NCI-H1694 (cell line): Measurements from ENCODE around the gene LAMA5.

Experiments used
- DNase-seq: peaks from one replicate; lab custom pipeline; 2025; lab: John Stamatoyannopoulos, UW

Gene LAMA5

DNA sequence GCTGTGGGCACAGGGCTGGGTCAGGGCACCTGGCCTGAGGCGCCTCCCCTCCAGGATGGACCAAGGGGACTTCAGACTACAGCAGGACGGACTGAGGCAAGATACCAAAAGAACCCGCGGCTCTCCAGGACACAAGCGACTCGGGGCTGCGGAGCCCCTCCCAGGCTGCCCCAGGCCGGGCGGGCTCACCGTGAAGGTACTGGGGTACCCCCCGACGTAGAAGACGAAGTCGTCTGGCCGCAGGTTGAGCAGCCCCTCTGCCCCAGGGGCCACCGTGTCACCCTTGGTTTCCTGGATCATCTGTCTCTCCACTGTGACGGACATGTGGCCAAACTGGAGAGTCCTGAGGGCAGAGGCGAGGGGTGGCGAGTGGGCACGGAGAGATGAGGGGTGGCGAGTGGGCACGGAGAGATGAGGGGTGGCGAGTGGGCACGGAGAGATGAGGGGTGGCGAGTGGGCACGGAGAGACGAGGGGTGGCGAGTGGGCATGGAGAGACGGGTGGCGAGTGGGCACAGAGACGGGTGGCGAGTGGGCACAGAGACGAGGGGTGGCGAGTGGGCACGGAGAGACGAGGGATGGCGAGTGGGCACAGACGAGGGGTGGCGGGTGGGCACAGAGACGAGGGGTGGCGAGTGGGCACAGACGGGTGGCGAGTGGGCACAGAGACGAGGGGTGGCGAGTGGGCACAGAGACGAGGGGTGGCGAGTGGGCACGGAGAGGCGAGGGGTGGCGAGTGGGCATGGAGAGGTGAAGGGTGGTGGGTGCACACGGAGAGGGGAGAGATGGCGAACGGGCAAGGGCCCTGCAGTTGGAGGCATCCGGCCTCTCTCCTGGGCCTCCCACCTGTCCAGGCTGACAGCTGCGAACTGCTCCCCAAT is 53.4 kb downstream of the LAMA5 start:
- no peak for DNase-seq

- DNase-seq: no peak
Observed at GRCh38 chr20:62313021-62313420, 54.1 kb downstream of the LAMA5 start.

GRCh38 chr20:62312662-62312977 is 54.5 kb downstream of the LAMA5 start:
- DNase-seq: no peak

- no peak for DNase-seq
Observed at GRCh38 chr20:62311832-62312661, 55.1 kb downstream of the LAMA5 start.

DNA sequence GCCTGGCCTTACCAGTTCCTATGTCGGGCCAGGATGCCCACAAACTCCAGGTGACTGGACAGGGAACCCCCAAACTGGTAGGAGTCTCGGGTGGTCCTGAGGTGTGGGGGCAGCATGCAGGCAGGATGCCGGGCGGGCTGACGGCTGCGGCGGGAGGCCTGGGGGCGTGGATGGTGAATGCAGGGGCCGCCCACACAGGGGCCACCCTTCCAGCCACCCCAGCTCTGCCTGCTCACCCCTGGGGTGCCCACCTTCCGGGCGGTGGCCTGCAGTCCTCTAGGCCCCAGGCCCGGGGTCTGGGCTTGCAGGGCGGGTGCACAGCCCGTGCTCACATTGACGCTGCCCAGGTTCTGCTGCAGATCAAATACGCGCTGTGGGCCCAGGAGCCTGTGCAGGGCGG is 56.0 kb downstream of the LAMA5 start:
- DNase-seq: no peak

DNA sequence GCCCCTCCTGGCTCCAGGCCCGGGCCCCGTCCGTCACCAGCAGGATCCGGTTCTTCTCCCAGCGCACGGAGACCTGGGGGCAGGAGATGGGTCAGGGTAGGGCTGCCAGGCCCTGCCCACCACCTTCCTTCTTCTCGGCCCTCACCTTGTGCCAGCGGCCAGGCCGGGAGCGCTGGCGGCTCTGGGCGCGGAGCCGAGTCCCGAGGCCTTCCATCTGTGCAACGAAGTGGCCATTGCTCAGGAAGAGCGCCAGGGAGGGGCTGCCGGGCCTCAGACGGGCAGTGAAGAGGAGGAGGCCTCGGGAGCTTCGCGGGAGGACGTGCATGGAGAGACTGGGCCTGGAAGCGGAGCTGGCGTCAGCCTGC is 56.4 kb downstream of the LAMA5 start:
- no peak for DNase-seq

- no peak for DNase-seq
Observed at GRCh38 chr20:62309947-62310756, 57.0 kb downstream of the LAMA5 start.

GRCh38 chr20:62309198-62309944 is 57.7 kb downstream of the LAMA5 start:
- no peak for DNase-seq

DNA sequence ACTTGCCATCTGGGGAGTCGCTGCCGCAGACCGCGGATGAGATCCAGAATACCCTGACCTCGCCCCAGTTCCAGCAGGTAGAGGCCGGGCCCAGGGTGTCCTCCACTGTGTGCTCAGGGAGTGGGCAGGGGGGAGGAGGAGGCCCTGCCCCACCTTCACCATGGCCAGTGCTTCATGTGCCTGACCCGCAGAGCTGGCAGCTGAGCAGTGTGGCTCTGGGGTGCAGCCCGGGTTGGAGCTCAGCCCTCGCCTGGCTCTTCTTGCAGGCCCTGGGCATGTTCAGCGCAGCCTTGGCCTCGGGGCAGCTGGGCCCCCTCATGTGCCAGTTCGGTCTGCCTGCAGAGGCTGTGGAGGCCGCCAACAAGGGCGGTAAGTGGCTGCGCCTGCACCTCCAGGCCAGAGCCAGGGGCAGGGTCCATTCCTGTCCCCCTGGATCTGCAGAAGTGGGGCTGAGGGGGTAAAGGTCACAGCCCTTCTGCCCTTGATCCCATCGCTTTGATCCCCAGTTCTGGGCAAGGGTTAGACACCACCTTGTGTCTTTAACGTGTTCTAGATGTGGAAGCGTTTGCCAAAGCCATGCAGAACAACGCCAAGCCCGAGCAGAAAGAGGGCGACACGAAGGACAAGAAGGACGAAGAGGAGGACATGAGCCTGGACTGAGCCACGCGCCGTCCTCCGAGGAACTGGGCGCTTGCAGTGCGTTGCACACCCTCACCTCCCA is 58.9 kb downstream of the LAMA5 start:
- no peak for DNase-seq

GRCh38 chr20:62307226-62308101 is 59.6 kb downstream of the LAMA5 start:
- no peak for DNase-seq

DNA sequence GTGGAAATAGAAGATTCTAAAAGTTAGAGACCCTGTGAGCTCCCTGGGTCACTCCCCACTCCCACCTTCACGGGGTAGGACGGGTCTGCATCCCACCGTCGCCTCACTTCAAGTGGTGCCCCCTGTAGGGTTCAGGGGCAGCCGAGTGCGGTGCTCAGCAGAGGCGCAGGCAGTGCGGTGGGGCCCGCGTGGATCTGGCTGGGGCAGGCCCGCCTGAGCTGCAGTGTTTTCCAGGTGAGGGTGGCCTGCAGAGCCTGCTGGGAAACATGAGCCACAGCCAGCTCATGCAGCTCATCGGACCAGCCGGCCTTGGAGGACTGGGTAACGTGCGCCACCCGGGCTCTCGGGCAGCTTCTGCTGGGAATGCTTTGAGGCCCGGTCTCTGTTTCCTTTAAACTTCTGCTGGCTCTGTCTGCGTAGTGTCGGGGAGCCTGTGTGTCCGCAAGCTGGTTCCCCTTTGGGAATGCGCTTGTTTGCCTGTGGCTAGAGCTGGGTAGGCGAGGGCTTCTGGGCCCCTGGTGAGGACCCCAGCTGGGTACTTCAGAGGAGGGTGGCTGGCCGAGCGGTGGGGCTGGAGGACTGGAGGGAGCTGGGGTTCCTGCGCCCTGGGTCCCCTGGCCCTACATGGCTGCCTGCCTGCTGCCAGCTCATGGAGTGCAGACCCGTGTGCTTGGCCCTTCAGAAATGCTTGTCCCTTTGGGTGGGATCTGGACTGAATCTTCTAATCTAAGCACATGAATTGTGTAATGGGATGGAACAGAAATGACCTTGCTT is 60.5 kb downstream of the LAMA5 start:
- DNase-seq: no peak

- DNase-seq: no peak
Observed at GRCh38 chr20:62305765-62306413, 61.2 kb downstream of the LAMA5 start.

DNA sequence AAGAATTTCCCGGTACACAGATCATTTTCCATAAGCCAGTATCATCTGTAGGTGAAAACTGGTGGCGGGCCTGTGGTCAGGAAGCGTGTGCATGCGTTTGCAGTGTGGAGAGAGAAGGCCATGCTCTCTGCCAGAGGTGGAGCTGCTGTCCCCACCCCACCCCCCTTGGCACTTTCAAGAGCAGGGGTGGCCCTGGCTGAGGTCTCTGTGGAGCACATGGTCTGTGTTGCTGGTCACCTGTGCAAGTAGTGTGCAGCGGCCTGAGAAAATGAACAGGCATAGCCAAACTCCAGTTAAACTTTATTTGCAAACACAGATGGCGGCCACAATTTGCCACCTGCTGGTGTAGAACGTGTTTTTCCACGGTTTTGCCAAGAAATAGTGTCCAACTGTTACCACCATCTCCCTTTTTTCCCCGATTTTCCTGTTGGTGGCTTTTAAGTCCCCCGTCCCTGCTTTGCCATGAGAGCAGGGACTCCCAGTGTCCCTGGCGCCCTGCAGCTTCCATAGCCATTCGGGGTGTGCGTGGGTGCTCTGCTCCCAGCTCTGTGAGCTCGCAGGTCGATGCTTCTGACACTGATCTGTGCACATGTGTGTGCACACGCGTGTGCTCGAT is 61.9 kb downstream of the LAMA5 start:
- no peak for DNase-seq

GRCh38 chr20:62304331-62305148 is 62.6 kb downstream of the LAMA5 start:
- no peak for DNase-seq

DNA sequence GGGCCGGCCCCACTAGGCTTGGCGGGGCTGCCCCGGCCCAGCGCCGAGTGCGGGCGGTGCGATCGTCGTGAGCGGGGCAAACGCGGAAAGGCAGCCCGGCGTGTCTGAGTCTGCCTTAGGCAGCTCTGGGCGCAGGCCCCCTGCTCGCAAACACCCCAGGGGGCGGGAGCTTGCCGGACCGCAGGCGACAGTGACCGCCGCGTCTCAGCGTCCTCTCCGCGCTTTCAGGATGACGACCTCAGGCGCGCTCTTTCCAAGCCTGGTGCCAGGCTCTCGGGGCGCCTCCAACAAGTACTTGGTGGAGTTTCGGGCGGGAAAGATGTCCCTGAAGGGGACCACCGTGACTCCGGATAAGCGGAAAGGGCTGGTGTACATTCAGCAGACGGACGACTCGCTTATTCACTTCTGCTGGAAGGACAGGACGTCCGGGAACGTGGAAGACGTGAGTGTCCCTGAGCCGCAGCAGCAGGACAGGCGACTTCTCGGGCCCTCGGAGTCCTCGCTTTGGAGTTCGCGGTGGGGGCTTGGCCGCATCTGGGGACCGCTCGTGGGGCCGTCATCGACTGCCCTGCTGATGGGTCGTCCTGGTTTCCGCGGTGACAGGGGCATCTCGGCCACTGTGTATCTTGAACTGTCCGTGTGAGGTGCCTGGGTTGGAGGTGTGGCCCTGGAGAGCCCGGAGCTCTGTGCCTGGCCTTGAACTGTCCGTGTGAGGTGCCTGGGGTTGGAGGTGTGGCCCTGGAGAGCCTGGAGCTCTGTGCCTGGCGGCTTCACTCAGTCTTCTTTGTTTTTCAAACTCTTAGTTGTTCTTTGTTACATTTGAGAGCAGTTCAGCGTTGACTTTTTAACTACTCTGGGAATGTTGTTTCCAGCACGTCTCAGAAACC is 63.5 kb downstream of the LAMA5 start:
- DNase-seq: no peak

GRCh38 chr20:62303062-62303339 is 64.1 kb downstream of the LAMA5 start:
- DNase-seq: no peak
